Glomerular visceral epithelial cell (primary cell): Measurements from ENCODE around the gene KRTAP10-10.
"Not testable (repeated sequence)": the region's sequence is repeated elsewhere in the genome, so short reads cannot be mapped to it uniquely, and the experiment has no call there.

Experiments used
- DNase-seq: peaks from one replicate; pipeline ENCODE4 v3.0.0-alpha.2; 2016; ENCODE audit errors: extremely low spot score

The KRTAP10-10 gene

GRCh38 chr21:44602463-44602850 is 34.7 kb upstream of the KRTAP10-10 start:
- DNase-seq, result no peak

GRCh38 chr21:44603109-44603875 is 33.9 kb upstream of the KRTAP10-10 start:
- DNase-seq, result no peak

- DNase-seq, result no peak
Measured at GRCh38 chr21:44603911-44604310, 33.2 kb upstream of the KRTAP10-10 start.

GRCh38 chr21:44606495-44606894 is 30.7 kb upstream of the KRTAP10-10 start:
- DNase-seq, result no peak

- DNase-seq, result no peak
Measured at GRCh38 chr21:44609193-44609592, 28.0 kb upstream of the KRTAP10-10 start.

- DNase-seq, result not testable (repeated sequence)
Measured at GRCh38 chr21:44610157-44610843, 26.9 kb upstream of the KRTAP10-10 start.

GRCh38 chr21:44611551-44611950 is 25.6 kb upstream of the KRTAP10-10 start:
- no peak for DNase-seq

- no peak for DNase-seq
Measured at GRCh38 chr21:44612029-44612486, 25.1 kb upstream of the KRTAP10-10 start, which contains the start of gene KRTAP10-8. Gene KRTAP10-8 (plus strand): TSS chr21:44612079. CDS start chr21:44612101, 22 bp downstream.

GRCh38 chr21:44612669-44613229 is 24.4 kb upstream of the KRTAP10-10 start:
- DNase-seq, result no peak

- DNase-seq, result no peak
Measured at GRCh38 chr21:44613386-44614155, 23.6 kb upstream of the KRTAP10-10 start.

GRCh38 chr21:44614161-44614631 is 23.0 kb upstream of the KRTAP10-10 start:
- no peak for DNase-seq

GRCh38 chr21:44614961-44615391 is 22.2 kb upstream of the KRTAP10-10 start:
- no peak for DNase-seq

GRCh38 chr21:44615466-44615865 is 21.7 kb upstream of the KRTAP10-10 start:
- DNase-seq, result no peak

GRCh38 chr21:44615911-44616590 is 21.1 kb upstream of the KRTAP10-10 start:
- DNase-seq, result no peak

GRCh38 chr21:44616591-44616926 is 20.6 kb upstream of the KRTAP10-10 start:
- no peak for DNase-seq

GRCh38 chr21:44617071-44617501 is 20.1 kb upstream of the KRTAP10-10 start:
- no peak for DNase-seq

GRCh38 chr21:44618504-44618903 is 18.7 kb upstream of the KRTAP10-10 start:
- DNase-seq, result no peak

GRCh38 chr21:44618909-44619308 is 18.2 kb upstream of the KRTAP10-10 start:
- DNase-seq, result no peak

GRCh38 chr21:44619886-44620285 is 17.3 kb upstream of the KRTAP10-10 start:
- no peak for DNase-seq

- no peak for DNase-seq
Measured at GRCh38 chr21:44623575-44623974, 13.6 kb upstream of the KRTAP10-10 start.

GRCh38 chr21:44625756-44626155 is 11.4 kb upstream of the KRTAP10-10 start:
- DNase-seq, result no peak
